Epithelial cell of proximal tubule (primary cell): Measurements from ENCODE around the gene UBTF. TPM values are rescaled to one million over a fixed set of nuclear protein-coding genes. Genes with fewer than 3 reads are reported as not detected.

Source experiments
- DNase-seq: peaks from one replicate; pipeline ENCODE4 v3.0.0-alpha.2; 2011; ENCODE audit warnings: low read depth
- H3K4me3 ChIP-seq: 2 replicates; pipeline ENCODE4 v1.5.1; 2011; ENCODE audit warnings: low read depth, mild to moderate bottlenecking, low read length
- CTCF ChIP-seq: conservative IDR thresholded peaks from 2 replicates; pipeline ENCODE4 v1.5.1; 2012; ENCODE audit warnings: low read depth, mild to moderate bottlenecking, low read length
- total RNA-seq: library from RNA; depleted of rRNA; stranded (reverse); fragments of >200 nt; gene quantifications from 2 replicates; pipeline ENCODE4 v1.2.3, GENCODE V29; 2015

Gene UBTF, protein sequence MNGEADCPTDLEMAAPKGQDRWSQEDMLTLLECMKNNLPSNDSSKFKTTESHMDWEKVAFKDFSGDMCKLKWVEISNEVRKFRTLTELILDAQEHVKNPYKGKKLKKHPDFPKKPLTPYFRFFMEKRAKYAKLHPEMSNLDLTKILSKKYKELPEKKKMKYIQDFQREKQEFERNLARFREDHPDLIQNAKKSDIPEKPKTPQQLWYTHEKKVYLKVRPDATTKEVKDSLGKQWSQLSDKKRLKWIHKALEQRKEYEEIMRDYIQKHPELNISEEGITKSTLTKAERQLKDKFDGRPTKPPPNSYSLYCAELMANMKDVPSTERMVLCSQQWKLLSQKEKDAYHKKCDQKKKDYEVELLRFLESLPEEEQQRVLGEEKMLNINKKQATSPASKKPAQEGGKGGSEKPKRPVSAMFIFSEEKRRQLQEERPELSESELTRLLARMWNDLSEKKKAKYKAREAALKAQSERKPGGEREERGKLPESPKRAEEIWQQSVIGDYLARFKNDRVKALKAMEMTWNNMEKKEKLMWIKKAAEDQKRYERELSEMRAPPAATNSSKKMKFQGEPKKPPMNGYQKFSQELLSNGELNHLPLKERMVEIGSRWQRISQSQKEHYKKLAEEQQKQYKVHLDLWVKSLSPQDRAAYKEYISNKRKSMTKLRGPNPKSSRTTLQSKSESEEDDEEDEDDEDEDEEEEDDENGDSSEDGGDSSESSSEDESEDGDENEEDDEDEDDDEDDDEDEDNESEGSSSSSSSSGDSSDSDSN
- 37.5 and 57.4 TPM in 2 replicates for total RNA-seq

DNA sequence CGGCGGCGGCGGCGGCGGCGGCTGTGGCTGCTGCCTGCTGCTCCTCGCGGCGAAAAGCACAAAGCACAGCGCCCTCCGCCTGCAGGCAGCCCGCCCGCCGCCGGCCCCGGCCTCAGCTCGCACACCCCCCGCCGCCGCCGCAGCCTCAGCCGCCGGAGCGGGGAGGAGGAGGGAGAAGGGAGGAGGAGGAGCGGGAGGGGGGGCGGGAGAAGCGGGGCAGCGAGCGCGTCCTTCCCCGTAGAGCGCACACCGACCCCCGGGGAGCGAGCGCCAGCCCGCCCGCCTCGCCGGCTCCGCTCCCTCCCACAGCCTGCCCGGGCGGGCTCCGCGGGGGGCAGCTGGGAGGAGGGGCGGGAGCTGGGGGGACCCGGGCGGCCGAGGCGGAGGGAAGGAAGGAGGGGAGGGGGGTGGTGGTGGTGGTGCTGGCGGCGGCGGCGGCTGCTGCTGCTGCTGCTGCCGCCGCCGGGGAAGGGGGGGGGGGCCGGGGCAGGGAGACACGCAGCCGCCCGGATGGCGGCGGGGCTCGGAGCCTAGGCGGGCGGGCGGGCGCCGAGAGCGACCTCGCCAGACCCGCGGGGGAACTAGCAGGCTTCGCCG, at the start of gene UBTF:
UBTF (minus strand) TSS at position 60 of the 597 bp plus-strand sequence. CDS start 1,446 bp downstream, outside the sequence.
- no peak for DNase-seq
- no peak for TF ChIP-seq CTCF
- peak within 1 kb of the TSS; percentile 89 for H3K4me3 ChIP-seq

GRCh38 chr17:44268709-44269534, 49.4 kb upstream of the UBTF start:
- TF ChIP-seq CTCF, result no peak
- no peak overlapping the region for H3K4me3 ChIP-seq
- DNase-seq, result no peak

DNA sequence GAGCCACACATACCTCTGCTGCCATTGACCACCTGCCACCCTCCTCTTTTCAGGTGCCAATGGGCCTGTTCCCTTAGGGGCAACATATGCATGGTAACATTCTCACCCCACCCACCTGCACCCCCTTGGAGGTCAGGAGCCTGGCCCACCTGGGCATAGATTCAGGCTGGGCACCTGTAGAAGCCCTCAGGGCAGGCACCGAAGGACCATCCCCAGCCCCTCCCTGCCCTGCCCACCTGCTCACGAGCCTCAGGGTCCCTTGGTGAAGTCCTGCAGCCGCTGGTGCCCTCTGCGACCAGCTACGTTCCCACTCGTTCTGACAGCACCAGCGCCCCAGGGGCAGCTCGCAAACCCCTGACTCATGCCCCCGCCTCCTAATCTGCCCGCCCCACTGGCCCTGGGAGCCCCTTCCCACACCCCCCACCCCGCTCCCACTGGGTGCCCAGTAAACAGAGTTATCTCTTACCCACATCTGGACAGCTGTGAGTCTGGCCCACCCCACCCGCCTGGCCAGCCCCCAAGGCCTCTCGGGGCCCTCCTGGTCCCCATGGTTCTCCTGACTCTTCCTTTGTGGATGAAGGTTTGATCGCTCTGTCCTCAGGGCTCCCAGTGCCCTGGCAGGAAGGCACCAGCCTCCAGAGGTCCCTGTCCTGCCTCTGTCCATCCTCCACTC, 48.5 kb upstream of the UBTF start, which contains the start of gene SLC4A1:
SLC4A1 (minus strand) TSS at position 318 of the 673 bp plus-strand sequence. CDS start 5,269 bp downstream, outside the sequence.
- no peak for DNase-seq
- no peak for TF ChIP-seq CTCF
- no peak within 1 kb of the TSS for H3K4me3 ChIP-seq

- H3K4me3 ChIP-seq, result no peak overlapping the region
- no peak for TF ChIP-seq CTCF
- DNase-seq, result no peak
Measured at GRCh38 chr17:44267165-44267455, 47.6 kb upstream of the UBTF start.

GRCh38 chr17:44266402-44267164, 47.1 kb upstream of the UBTF start:
- no peak overlapping the region for H3K4me3 ChIP-seq
- no peak for DNase-seq
- TF ChIP-seq CTCF, result no peak
